Measurements from ENCODE around the gene CATSPERD. TPM values are rescaled to one million over a fixed set of nuclear protein-coding genes. Genes with fewer than 3 reads are reported as not detected.
"Not testable (repeated sequence)": the region's sequence is repeated elsewhere in the genome, so short reads cannot be mapped to it uniquely, and the experiment has no call there.

The CATSPERD gene
- total RNA-seq, 2 donors from 2014 or later: not detected

GRCh38 chr19:5698635-5699422 lies 21.6 kb upstream of the CATSPERD start:
- Histone ChIP-seq H3K4me3 (no peak overlapping the region), H3K27ac (no peak overlapping the region), H3K27me3 (no peaks in the 10 kb centered on the region), H3K36me3 (replicated peaks in 1 of 2; ENCODE audit: insufficient read depth in 1 of 2, low read depth in 2 of 2) (peaks cover 6 to 11% of the 10 kb centered on the region in 2 donors), H3K9me3 (no peaks in the 10 kb centered on the region), H3K4me1 (no peaks in the 10 kb centered on the region)
- intact Hi-C loops (cut with DNase I): no loop called here
- TF ChIP-seq POLR2A (IDR thresholded peaks at IDR 0.05) (no peak), CTCF (IDR thresholded peaks at IDR 0.05) (no peak)
- DNase-seq (peak in 1 of 4 donors; percentile 12), ATAC-seq (no peak)
- 89 to 95% methylated on average over 4 to 37 of the region's 38 CpGs for WGBS, 2 donors

DNA sequence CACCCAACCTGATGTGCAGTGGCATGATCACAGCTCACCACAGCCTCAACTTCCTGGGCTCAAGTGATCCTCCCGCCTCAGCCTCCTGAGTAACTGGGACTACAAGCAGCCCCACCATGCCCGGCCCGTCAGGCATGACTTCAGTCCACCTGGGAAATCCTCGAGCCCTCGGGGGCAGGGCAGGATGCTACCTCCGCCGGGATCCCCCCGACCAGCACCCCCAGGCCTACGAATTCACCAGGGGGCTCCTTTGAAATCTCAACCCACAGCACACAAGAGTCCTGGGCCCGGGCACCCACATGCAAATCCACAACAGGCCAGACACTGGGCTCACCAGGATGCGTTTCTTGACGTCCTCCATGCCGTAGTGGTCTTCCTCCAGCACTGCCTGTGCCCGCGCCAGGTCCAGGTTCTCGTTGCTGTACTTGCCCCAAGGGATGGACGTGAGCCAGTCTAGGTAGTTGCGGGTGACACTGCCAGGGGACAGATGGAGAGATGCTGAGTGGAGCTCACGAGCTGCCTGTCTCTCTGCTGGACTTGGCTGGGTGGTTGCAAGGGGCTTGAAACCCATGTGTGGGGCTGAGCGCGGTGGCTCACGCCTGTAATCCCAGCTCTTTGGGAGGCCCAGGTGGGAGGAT lies 19.9 kb upstream of the CATSPERD start:
- H3K36me3 ChIP-seq (replicated peaks in 1 of 2; ENCODE audit: insufficient read depth in 1 of 2, low read depth in 2 of 2): peaks cover 6 to 9% of the 10 kb centered on the region in 2 donors
- intact Hi-C loops (cut with DNase I): no loop called here
- 96 to 98% methylated on average over 13 to 22 of the region's 22 CpGs for WGBS, 2 donors
- TF ChIP-seq CTCF (IDR thresholded peaks at IDR 0.05) (no peak), POLR2A (IDR thresholded peaks at IDR 0.05) (no peak)
- H3K27me3 ChIP-seq: no peaks in the 10 kb centered on the region
- no peak overlapping the region for H3K4me3 ChIP-seq
- DNase-seq: no peak
- H3K4me1 ChIP-seq: no peaks in the 10 kb centered on the region
- H3K9me3 ChIP-seq: no peaks in the 10 kb centered on the region
- H3K27ac ChIP-seq: no peak overlapping the region
- no peak for ATAC-seq

DNA sequence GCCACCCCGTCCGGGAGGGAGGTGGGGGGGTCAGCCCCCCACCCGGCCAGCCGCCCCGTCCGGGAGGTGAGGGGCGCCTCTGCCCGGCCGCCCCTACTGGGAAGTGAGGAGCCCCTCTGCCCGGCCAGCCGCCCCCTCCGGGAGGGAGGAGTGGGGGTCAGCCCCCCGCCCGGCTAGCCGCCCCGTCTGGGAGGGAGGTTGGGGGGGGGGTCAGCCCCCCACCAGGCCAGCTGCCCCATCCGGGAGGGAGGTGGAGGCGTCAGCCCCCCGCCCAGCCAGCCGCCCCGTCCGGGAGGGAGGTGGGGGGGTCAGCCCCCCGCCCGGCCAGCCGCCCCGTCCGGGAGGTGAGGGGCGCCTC lies 18.4 kb upstream of the CATSPERD start:
- H3K4me3 ChIP-seq; H3K4me1 ChIP-seq; ATAC-seq; H3K36me3 ChIP-seq (replicated peaks in 1 of 2; ENCODE audit: insufficient read depth in 1 of 2, low read depth in 2 of 2); DNase-seq; H3K27me3 ChIP-seq; H3K9me3 ChIP-seq; intact Hi-C loops (cut with DNase I); H3K27ac ChIP-seq: not testable (repeated sequence)
- WGBS, 2 donors: no CpG with 5 or more reads among the region's 28 CpGs

GRCh38 chr19:5703819-5704818 lies 16.3 kb upstream of the CATSPERD start:
- Histone ChIP-seq H3K36me3 (replicated peaks in 1 of 2; ENCODE audit: insufficient read depth in 1 of 2, low read depth in 2 of 2) (peaks cover 0 to 9% of the 10 kb centered on the region in 2 donors), H3K9me3 (no peaks in the 10 kb centered on the region), H3K4me3 (no peak overlapping the region), H3K4me1 (no peaks in the 10 kb centered on the region), H3K27ac (no peak overlapping the region), H3K27me3 (no peaks in the 10 kb centered on the region)
- DNase-seq (no peak), ATAC-seq (no peak)
- 94 to 96% methylated on average over 17 to 36 of the region's 40 CpGs for WGBS, 2 donors
- TF ChIP-seq CTCF (IDR thresholded peaks at IDR 0.05) (no peak), POLR2A (IDR thresholded peaks at IDR 0.05) (no peak)
- intact Hi-C loops (cut with DNase I): no loop called here

DNA sequence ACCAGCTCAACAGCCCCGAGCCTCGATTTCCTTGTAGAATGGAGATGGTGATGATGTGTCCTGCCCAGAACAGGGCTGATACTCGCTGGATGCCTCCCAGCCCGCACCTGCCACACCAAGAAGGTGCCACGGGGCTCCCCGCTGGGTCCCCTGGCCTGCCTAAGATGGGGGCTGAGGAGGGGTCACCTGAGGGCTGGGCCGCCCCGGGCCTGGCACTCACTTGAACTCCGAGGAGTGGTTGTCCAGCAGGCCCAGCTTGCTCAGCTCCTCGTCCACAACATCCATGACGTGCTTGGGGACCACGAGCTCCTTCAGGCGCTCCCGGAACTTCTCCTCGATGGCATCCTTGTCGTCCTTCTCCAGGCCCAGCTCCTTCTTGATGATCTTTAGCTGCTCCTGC lies 14.9 kb upstream of the CATSPERD start:
- ATAC-seq: no peak
- Histone ChIP-seq H3K27ac (no peak overlapping the region), H3K4me1 (no peaks in the 10 kb centered on the region), H3K9me3 (no peaks in the 10 kb centered on the region), H3K27me3 (no peaks in the 10 kb centered on the region), H3K4me3 (no peak overlapping the region), H3K36me3 (replicated peaks in 1 of 2; ENCODE audit: insufficient read depth in 1 of 2, low read depth in 2 of 2) (peaks cover 0 to 9% of the 10 kb centered on the region in 2 donors)
- TF ChIP-seq POLR2A (IDR thresholded peaks at IDR 0.05) (no peak), CTCF (IDR thresholded peaks at IDR 0.05) (no peak)
- WGBS, 2 donors: 82 to 94% methylated on average over 8 to 16 of the region's 16 CpGs
- peak in 1 of 4 donors; percentile 48 for DNase-seq
- intact Hi-C loops (cut with DNase I): no loop called here

All from body of pancreas (tissue), 4 donors.